Ishikawa (cell line): Measurements from ENCODE around the gene CLEC10A.

Experiments
- CEBPB ChIP-seq: IDR thresholded peaks from 2 replicates; pipeline ENCODE4 v1.6.1; 2012
- CREB1 ChIP-seq: IDR thresholded peaks from 2 replicates; pipeline ENCODE4 v1.6.1; 2012; ENCODE audit warnings: low read depth
- EP300 ChIP-seq: IDR thresholded peaks from 2 replicates; pipeline ENCODE4 v1.6.1; 2012; ENCODE audit warnings: borderline replicate concordance
- RAD21 ChIP-seq: IDR thresholded peaks from 2 replicates; pipeline ENCODE4 v1.6.1; 2012; ENCODE audit warnings: low read depth
- REST ChIP-seq: IDR thresholded peaks from 2 replicates; pipeline ENCODE4 v1.6.1; 2012; ENCODE audit warnings: low read depth, mild to moderate bottlenecking
- TAF1 ChIP-seq: IDR thresholded peaks from 2 replicates; pipeline ENCODE4 v1.6.1; 2012; ENCODE audit warnings: low read depth, mild to moderate bottlenecking
- TEAD4 ChIP-seq: IDR thresholded peaks from 2 replicates; pipeline ENCODE4 v1.6.1; 2012
- YY1 ChIP-seq: IDR thresholded peaks from 2 replicates; pipeline ENCODE4 v1.6.1; 2012; ENCODE audit warnings: low read depth
- TF ChIP-seq, protein P1 (sequence below): IDR thresholded peaks from 2 replicates; pipeline ENCODE4 v1.6.1; 2012
- TF ChIP-seq, protein P2 (sequence below): IDR thresholded peaks from 2 replicates; pipeline ENCODE4 v1.6.1; 2012

- TF ChIP-seq, protein P1, sequence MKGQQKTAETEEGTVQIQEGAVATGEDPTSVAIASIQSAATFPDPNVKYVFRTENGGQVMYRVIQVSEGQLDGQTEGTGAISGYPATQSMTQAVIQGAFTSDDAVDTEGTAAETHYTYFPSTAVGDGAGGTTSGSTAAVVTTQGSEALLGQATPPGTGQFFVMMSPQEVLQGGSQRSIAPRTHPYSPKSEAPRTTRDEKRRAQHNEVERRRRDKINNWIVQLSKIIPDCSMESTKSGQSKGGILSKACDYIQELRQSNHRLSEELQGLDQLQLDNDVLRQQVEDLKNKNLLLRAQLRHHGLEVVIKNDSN = no peak
- TF ChIP-seq REST = no peak
- TF ChIP-seq CREB1 = no peak
- TF ChIP-seq TAF1 = no peak
- TF ChIP-seq YY1 = no peak
- no peak for TF ChIP-seq RAD21
- TF ChIP-seq, protein P2, sequence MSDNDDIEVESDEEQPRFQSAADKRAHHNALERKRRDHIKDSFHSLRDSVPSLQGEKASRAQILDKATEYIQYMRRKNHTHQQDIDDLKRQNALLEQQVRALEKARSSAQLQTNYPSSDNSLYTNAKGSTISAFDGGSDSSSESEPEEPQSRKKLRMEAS = no peak
- TF ChIP-seq CEBPB = no peak
- no peak for TF ChIP-seq TEAD4
- TF ChIP-seq EP300 = no peak
These were observed 29.6 kb upstream of the CLEC10A start for GRCh38 chr17:7109461-7110322.
